Neuronal stem cell (in vitro differentiated cells): ENCODE measurements around the gene DLG2.

Source experiments
- DNase-seq: peaks from one replicate; pipeline ENCODE4 v3.0.0-alpha.2; 2013; ENCODE audit warnings: low spot score
- H2AFZ ChIP-seq: one replicate; pipeline ENCODE4 v1.6.1; 2013; ENCODE audit warnings: mild to moderate bottlenecking, low read length, inconsistent platforms
- H2AK5ac ChIP-seq: 2 replicates; pipeline ENCODE4 v1.6.1; 2013; ENCODE audit warnings: low read depth, mild to moderate bottlenecking, inconsistent platforms, low read length, moderate library complexity, mixed read lengths
- H2BK120ac ChIP-seq: 2 replicates; pipeline ENCODE4 v1.6.1; 2013; ENCODE audit warnings: low read depth, mild to moderate bottlenecking, inconsistent platforms, low read length, moderate library complexity, mixed read lengths
- H2BK12ac ChIP-seq: one replicate; pipeline ENCODE4 v1.6.1; 2013; ENCODE audit warnings: low read length, inconsistent platforms
- H2BK15ac ChIP-seq: 2 replicates; pipeline ENCODE4 v1.6.1; 2013; ENCODE audit warnings: mild to moderate bottlenecking, low read length, inconsistent platforms, mixed read lengths
- H2BK5ac ChIP-seq: one replicate; pipeline ENCODE4 v1.6.1; 2013; ENCODE audit warnings: inconsistent platforms, mild to moderate bottlenecking, low read length, moderate library complexity
- H3K14ac ChIP-seq: one replicate; pipeline ENCODE4 v1.6.1; 2013; ENCODE audit warnings: low read length, inconsistent platforms
- H3K18ac ChIP-seq: 2 replicates; pipeline ENCODE4 v1.6.1; 2013; ENCODE audit warnings: low read length, inconsistent platforms
- H3K23ac ChIP-seq: 2 replicates; pipeline ENCODE4 v1.6.1; 2013; ENCODE audit warnings: low read depth, mild to moderate bottlenecking, mixed read lengths, low read length, inconsistent platforms; ENCODE audit not compliant: poor library complexity
- H3K27ac ChIP-seq: replicated peaks from 3 replicates; pipeline ENCODE4 v1.5.1; 2013; ENCODE audit warnings: low read length, inconsistent platforms
- H3K27me3 ChIP-seq, 3 experiments: 2 replicates each; pipeline ENCODE4 v1.6.1; 2013; ENCODE audit warnings: low read length in 3 of 3, mild to moderate bottlenecking in 2 of 3, inconsistent platforms in 1 of 3, low read depth in 1 of 3, mixed read lengths in 1 of 3, moderate library complexity in 1 of 3; ENCODE audit not compliant: control insufficient read depth in 3 of 3, insufficient read depth in 3 of 3
- H3K36me3 ChIP-seq, 2 donors: replicated peaks in 1 of 2; 2 replicates each; pipeline ENCODE4 v1.6.1; 2013; ENCODE audit warnings: low read length in 2 of 2; ENCODE audit not compliant: control insufficient read depth in 2 of 2, insufficient read depth in 2 of 2
- H3K4ac ChIP-seq: 2 replicates; pipeline ENCODE4 v1.6.1; 2013; ENCODE audit warnings: inconsistent platforms, mild to moderate bottlenecking, low read length, moderate library complexity
- H3K4me1 ChIP-seq, 2 donors: 1 replicate in 1 of 2; 2 replicates in 1 of 2; pipeline ENCODE4 v1.6.1; 2013; ENCODE audit warnings: low read length in 2 of 2, low read depth in 1 of 2; ENCODE audit not compliant: control insufficient read depth in 2 of 2, insufficient read depth in 1 of 2
- H3K4me2 ChIP-seq: one replicate; pipeline ENCODE4 v1.6.1; 2013; ENCODE audit warnings: mild to moderate bottlenecking, low read length, inconsistent platforms; ENCODE audit not compliant: insufficient read depth, poor library complexity, severe bottlenecking
- H3K4me3 ChIP-seq, 2 donors: 2 replicates each; pipeline ENCODE4 v1.5.1; 2013; ENCODE audit warnings: low read length in 2 of 2, mild to moderate bottlenecking in 2 of 2, inconsistent platforms in 1 of 2, moderate library complexity in 1 of 2
- H3K79me1 ChIP-seq: one replicate; pipeline ENCODE4 v1.6.1; 2013; ENCODE audit warnings: low read depth, mild to moderate bottlenecking, inconsistent platforms, low read length, moderate library complexity
- H3K9ac ChIP-seq: one replicate; pipeline ENCODE4 v1.6.1; 2013; ENCODE audit warnings: mild to moderate bottlenecking, low read depth, low read length, inconsistent platforms; ENCODE audit not compliant: poor library complexity
- H3K9me3 ChIP-seq, 2 donors: replicated peaks in 1 of 2; 2 replicates each; pipeline versions ENCODE3 to v1.6.1; 2013; ENCODE audit warnings: low read length in 2 of 2, mild to moderate bottlenecking in 2 of 2, inconsistent platforms in 1 of 2, low read depth in 1 of 2, mixed read lengths in 1 of 2, moderate library complexity in 1 of 2; ENCODE audit not compliant: control insufficient read depth in 2 of 2, insufficient read depth in 1 of 2
- H4K8ac ChIP-seq: one replicate; pipeline ENCODE4 v1.6.1; 2013; ENCODE audit warnings: low read depth, mild to moderate bottlenecking, inconsistent platforms, low read length, moderate library complexity
- H4K91ac ChIP-seq: one replicate; pipeline ENCODE4 v1.6.1; 2013; ENCODE audit warnings: low read length, low read depth, mild to moderate bottlenecking, inconsistent platforms; ENCODE audit not compliant: poor library complexity
- WGBS, 2 donors: extraction: QIAGEN DNeasy Blood & Tissue Kit; methylation state at CpG; one replicate each; pipeline ENCODE4 v1.1.7; 2013; ENCODE audit warnings: missing lambda C conversion rate in 2 of 2, mixed read lengths in 1 of 2; ENCODE audit not compliant: insufficient read length in 2 of 2, insufficient replicate concordance in 1 of 2; ENCODE audit errors: extremely low coverage in 2 of 2; 5-methylcytosine and 5-hydroxymethylcytosine counted together

DLG2 gene

DNA sequence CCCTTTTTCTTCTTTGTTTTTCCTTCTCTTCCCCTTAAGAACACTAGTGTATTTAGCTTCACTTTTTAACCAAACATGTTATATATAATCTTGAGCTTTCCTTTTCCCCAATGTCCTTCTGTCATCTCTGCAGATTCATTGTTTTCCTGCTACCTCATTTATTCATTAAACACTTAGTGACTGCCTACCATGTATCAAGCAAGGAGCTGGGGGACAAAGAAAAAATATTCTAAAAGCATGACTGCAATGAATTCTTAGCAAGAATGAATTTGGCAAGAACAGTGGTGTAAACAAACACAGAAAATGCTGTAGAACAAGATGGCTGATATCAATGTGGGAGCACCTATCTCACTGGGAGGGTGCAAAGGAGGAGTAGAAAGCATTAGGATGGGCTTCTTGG, 2094.0 kb downstream of the DLG2 start:
- H2BK5ac ChIP-seq, result no peak overlapping the region
- DNase-seq, result no peak
- H4K91ac ChIP-seq, result no peak overlapping the region
- H3K9ac ChIP-seq, result no peak overlapping the region
- no peak overlapping the region for H2BK12ac ChIP-seq
- no peak overlapping the region for H3K4me3 ChIP-seq
- no peak overlapping the region for H4K8ac ChIP-seq
- no peak overlapping the region for H3K18ac ChIP-seq
- peaks cover 0 to 1% of the 10 kb centered on the region in 2 donors for H3K4me1 ChIP-seq
- no peaks in the 10 kb centered on the region for H3K79me1 ChIP-seq
- no peak overlapping the region for H3K14ac ChIP-seq
- H2AK5ac ChIP-seq, result no peak overlapping the region
- H3K36me3 ChIP-seq, result no peaks in the 10 kb centered on the region
- H3K27ac ChIP-seq, result no peak overlapping the region
- no peak overlapping the region for H3K4me2 ChIP-seq
- no peak overlapping the region for H3K23ac ChIP-seq
- H2BK15ac ChIP-seq, result no peak overlapping the region
- H2AFZ ChIP-seq, result no peak overlapping the region
- H2BK120ac ChIP-seq, result no peak overlapping the region
- no peaks in the 10 kb centered on the region for H3K9me3 ChIP-seq
- no peaks in the 10 kb centered on the region for H3K27me3 ChIP-seq
- no peak overlapping the region for H3K4ac ChIP-seq

DNA sequence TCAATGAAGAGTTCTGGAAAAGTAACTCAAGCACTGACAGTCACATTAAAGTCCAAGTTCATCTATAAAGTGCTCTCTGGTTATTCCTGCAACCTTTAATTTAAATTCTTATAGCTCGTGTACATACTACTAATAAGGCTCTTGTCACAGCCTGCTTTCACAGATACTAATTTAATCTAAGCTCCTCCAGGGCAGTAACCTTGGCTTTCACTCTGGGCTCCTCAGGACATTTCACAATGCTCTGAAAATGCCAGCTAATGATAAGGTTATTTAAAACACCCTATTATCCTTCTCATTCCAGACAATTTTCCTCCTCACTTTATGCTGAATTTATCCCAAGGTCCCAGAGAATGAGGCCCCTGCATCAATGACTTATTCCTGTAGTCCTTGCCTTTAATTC, 2098.3 kb downstream of the DLG2 start:
- Histone ChIP-seq H3K9me3 (no peaks in the 10 kb centered on the region), H3K14ac (no peak overlapping the region), H2AK5ac (no peak overlapping the region), H3K4me1 (no peaks in the 10 kb centered on the region), H3K23ac (no peak overlapping the region), H4K91ac (no peak overlapping the region), H3K4me3 (no peak overlapping the region), H2AFZ (no peak overlapping the region), H2BK5ac (no peak overlapping the region), H2BK15ac (no peak overlapping the region), H2BK120ac (no peak overlapping the region), H3K4ac (no peak overlapping the region), H3K4me2 (no peak overlapping the region), H4K8ac (no peak overlapping the region), H3K27me3 (no peaks in the 10 kb centered on the region), H3K36me3 (no peaks in the 10 kb centered on the region), H2BK12ac (no peak overlapping the region), H3K79me1 (no peaks in the 10 kb centered on the region), H3K27ac (no peak overlapping the region), H3K9ac (no peak overlapping the region), H3K18ac (no peak overlapping the region)
- no peak for DNase-seq
- no CpG with 5 or more reads among the region's 1 CpG for WGBS, 2 donors

DNA sequence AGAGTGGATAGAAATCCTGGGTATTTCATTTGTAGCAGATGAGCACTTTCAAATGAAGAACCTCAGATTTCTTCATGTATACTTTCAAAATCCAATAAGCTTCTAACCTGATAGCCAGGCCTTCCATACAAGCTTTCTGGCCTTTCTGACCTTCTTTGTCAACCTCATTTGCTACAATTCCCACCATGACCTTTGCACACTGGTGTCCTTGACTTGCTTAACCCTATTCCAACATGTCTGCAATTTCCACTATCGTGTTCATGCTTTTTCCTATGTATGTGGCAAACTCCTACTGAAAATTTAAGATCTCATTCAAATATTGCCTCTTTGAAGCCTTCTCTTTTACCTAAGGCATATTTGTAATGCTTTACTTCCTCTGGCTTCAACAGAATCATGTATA, 2098.9 kb downstream of the DLG2 start:
- Histone ChIP-seq H3K27me3 (no peaks in the 10 kb centered on the region), H3K4me2 (no peak overlapping the region), H3K36me3 (no peaks in the 10 kb centered on the region), H3K18ac (no peak overlapping the region), H3K4me1 (no peaks in the 10 kb centered on the region), H2BK12ac (no peak overlapping the region), H3K9me3 (no peaks in the 10 kb centered on the region), H2AK5ac (no peak overlapping the region), H2AFZ (no peak overlapping the region), H2BK15ac (no peak overlapping the region), H3K9ac (no peak overlapping the region), H3K23ac (no peak overlapping the region), H3K14ac (no peak overlapping the region), H4K8ac (no peak overlapping the region), H3K27ac (no peak overlapping the region), H3K79me1 (no peaks in the 10 kb centered on the region), H2BK5ac (no peak overlapping the region), H3K4me3 (no peak overlapping the region), H3K4ac (no peak overlapping the region), H4K91ac (no peak overlapping the region), H2BK120ac (no peak overlapping the region)
- no CpG with 5 or more reads among the region's 1 CpG for WGBS, 2 donors
- DNase-seq, result no peak

DNA sequence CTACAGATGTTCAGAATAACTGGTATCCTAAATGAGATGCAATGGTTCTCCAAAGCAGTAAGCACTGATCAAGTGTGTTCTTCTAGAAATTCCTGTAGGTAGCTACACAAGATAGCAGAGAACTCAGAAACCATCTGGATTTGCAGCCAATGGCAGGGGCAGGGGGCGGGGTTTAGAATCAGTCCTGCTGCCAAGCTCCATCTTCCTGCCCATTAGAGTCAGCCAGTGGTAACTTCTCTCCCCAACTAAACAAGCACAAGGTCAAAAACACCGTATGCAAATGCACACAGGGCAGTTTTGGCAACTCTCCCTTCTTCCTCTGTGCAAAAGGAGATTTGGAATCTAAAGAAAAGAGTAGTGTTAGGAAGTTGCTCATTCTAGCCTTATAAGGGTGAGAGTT, 2103.5 kb downstream of the DLG2 start:
- H3K18ac ChIP-seq, result no peak overlapping the region
- no peak overlapping the region for H3K9ac ChIP-seq
- no peaks in the 10 kb centered on the region for H3K79me1 ChIP-seq
- H3K36me3 ChIP-seq, result no peaks in the 10 kb centered on the region
- no peak overlapping the region for H4K91ac ChIP-seq
- no peak overlapping the region for H3K4ac ChIP-seq
- H2BK15ac ChIP-seq, result no peak overlapping the region
- WGBS, 2 donors, result no CpG with 5 or more reads among the region's 2 CpGs
- no peak overlapping the region for H3K27ac ChIP-seq
- DNase-seq, result no peak
- no peak overlapping the region for H3K14ac ChIP-seq
- no peak overlapping the region for H3K23ac ChIP-seq
- H2BK12ac ChIP-seq, result no peak overlapping the region
- H3K4me3 ChIP-seq, result no peak overlapping the region
- H2BK5ac ChIP-seq, result no peak overlapping the region
- no peak overlapping the region for H2AFZ ChIP-seq
- H3K4me1 ChIP-seq, result peaks cover 0 to 8% of the 10 kb centered on the region in 2 donors
- H2BK120ac ChIP-seq, result no peak overlapping the region
- H3K4me2 ChIP-seq, result no peak overlapping the region
- no peaks in the 10 kb centered on the region for H3K27me3 ChIP-seq
- no peak overlapping the region for H4K8ac ChIP-seq
- no peak overlapping the region for H2AK5ac ChIP-seq
- peaks cover 0 to 2% of the 10 kb centered on the region in 2 donors for H3K9me3 ChIP-seq
